ENCODE data around the gene CHST4.
"Not testable (repeated sequence)": the region's sequence is repeated elsewhere in the genome, so short reads cannot be mapped to it uniquely, and the experiment has no call there.

Gene CHST4

DNA sequence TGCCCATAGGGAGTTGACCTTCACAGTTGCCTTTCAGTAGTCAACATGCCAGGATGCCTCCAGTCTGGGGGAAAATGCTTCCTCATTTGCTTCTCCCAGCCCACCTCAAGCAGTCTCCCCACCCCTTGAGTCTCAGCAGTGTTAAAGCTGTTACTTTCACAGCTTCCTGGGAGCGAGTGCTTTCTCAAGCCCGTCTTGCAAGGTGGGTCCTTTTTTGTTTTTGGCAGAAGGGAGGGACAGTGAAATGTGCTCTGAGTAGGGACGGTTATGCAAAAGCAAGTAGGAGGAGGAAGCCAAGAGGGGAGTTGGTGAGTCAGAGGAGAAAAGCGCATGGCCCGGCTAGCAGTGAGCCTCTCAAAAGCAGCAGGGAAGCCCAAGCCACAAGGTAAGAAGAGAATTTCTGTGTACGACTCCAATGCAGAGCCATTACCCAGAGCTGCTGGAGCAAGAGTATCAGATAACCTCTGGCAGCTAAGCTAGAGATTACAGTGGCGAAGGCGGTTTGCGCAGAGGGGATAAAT is at the start of gene CHST4:
CHST4 (plus strand) TSS at position 316 of the 521 bp plus-strand sequence. CDS start 10,252 bp downstream, outside the sequence.
- no peak for DNase-seq

DNA sequence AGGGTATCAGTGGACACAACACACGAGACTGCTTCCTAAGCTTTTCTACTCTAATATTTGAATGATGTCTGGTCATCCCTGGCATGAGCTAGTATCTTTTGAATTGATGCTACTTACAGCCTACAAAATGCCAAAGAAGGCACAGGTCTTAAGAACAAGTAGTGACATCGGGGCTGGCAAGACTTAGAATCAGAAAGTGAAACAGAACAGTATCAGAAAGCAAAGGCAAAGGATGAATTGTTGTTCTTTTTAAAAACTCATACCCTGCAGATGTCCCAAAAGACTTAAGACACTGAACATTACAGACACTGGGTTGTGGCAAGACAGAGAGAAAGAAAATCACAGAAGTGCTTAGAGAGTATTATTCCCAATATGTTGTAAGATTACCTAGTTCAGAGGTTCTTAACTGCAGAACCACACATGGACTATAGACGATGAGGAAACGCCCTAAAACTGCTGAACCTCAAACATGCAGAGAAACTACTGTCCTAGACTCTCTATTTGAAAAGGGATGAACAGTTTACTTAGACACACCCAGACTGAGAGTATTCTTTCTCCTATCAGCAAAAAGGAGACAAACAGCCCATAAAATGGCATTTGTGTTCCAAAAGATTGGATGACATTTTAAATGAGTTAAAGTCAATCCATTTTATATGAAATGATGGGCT is 49.6 kb upstream of the CHST4 start:
- DNase-seq: no peak

DNA sequence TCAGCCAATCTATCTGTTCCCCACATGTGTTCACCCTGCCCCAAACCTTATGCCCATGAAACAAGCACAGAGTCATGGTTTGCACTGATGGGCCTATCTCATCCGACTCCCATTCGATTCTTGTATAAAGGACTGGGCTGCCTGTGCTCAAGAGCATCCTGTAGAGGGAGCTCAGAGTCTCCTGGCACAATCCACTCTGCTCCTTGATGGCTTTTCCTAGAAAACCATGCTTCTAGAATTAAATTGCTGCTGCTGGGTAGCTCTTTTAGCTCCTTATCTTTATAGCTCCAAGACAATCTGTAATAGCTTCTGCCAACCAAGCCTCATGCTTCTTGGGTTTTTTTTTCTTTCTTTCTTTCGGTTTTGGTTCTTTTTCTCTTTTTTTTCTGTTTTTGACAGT is 46.8 kb upstream of the CHST4 start:
- DNase-seq: no peak

DNA sequence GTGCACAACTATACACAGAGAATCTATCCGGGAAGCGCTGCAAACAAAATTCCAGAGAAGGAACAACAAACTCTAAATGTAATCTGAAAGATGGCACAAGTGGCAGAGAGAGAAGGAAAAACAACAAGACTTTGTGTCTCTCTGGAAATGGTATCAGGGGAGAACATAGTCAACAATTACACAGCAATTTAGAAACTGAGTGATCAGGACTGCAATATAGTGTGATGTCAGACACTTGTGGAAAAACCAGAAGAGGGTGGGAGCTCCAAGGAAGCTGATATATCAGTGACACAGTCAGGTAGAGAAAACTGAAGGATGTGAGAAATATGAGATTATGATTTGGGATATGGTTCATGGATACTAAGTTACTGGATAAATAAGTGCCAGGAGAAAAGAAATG is 45.3 kb upstream of the CHST4 start:
- DNase-seq: no peak

DNA sequence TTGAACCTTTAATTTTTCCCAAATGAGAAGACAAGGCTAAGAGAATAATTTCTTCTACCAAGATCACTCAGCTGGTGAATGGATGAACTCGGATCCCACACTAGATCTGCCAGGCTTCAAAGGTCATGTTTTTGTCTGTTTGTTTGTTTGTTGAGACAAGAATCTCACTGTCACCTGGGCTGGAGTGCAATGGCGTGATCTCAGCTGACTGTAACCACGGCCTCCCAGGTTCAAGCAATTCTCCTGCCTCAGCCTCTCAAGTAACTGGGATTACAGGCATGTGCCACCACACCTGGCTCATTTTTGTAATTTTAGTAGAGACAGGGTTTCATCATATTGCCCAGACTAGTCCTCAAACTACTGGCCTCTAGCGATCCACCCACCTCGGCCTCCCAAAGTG is 43.7 kb upstream of the CHST4 start:
- DNase-seq: no peak

DNA sequence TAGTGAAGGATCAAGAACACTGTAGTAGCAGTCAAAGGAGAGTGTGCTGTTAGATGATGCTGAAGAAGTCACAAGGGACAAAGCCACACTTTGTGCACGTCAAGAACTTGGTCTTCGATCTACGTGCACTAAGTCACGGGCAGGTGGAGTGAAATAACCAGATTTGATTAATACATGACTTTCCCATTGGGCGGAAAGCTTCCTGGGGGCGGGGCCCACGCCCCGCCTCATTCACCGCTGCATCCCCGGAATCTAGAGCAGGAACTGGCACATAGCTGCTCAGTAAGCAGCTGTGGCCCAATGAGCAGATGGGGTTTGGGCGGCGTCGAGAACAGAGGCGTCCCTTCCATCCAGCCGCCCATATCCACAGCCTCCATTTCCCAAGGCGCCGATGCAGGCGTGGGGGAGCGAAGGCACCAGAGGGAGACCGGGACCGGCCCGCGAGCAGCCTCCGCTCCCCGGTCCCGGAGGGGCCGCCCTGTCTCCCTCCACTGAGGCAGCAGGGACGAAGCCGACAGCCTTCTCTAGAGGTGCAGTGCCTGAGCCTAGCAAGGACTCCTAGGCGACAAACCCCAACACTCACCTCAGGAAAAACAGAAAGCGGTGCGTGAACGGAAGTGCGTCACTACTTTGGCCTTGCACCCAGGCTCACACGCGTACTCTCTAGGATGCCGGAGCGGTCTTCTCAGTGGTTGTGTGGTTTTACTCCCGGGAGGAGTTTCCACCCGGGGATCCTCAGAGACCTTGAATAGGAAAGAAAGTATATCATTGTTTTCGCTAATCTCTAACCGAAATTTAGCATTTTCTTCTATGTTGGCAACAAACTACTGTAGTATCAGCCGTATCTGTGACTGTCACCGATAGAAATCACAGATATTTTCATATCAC is 42.0 kb upstream of the CHST4 start:
- peak; percentile 76 for DNase-seq

DNA sequence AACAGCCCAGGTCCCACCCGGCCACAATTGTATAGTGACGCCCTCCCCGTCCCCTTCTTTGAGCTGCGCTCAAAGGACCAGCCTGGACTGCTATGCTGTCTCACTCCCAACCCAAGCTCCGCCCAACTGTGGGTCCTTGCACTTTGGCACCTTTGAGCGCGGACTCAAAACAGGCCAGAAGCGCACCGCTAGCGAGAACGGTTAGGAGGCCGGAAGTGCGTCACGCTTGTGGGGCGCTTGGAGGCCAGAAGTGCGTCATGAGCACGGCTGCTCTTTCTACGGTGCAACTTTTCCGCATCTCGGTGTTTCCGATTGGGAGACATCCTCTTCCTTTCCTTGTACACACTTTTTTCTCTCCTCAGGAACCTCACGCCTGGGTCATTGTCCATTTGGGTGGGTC is 37.1 kb upstream of the CHST4 start, which contains the start of gene ZNF19:
ZNF19 (minus strand) TSS at position 203 of the 400 bp plus-strand sequence. CDS start 7,210 bp downstream, outside the sequence.
- DNase-seq: no peak

DNA sequence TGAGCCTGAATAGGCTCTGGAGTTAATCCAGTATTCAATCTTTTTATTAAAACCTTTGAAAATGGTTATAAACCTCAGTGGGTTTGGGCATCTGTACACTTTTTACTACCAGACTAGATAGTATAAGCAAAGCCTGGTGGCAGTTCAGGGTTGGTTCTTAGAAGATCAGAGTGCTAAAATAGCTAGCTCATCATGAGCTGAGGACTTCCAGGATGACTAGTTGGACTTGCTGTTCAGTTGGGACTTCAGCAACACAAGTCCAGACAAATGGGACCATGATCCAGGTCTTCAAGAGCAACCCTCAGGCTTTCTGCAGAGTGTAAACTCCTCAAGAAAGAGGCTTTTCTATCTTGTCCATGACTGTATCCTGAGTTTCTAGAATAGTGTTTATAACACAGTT is 35.9 kb upstream of the CHST4 start:
- DNase-seq: no peak

DNA sequence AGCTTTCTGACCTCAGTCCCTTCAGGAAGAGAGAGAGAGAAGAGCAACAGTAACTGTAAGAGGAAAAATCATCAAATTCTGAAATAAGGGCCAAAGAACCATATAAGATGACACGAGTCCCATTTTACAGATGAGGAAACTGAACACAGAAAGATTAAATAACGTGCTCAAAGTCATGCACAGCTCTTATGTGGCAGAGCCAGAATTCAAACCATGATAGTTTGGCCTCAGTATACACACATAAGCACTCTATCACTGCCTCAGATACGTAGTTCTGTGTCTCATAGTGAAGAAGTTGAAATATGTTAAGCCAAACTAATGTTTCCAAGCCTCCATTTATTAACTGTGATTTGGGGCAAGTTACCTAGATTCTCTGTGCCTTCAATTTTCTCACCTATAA is 35.2 kb upstream of the CHST4 start:
- no peak for DNase-seq

DNA sequence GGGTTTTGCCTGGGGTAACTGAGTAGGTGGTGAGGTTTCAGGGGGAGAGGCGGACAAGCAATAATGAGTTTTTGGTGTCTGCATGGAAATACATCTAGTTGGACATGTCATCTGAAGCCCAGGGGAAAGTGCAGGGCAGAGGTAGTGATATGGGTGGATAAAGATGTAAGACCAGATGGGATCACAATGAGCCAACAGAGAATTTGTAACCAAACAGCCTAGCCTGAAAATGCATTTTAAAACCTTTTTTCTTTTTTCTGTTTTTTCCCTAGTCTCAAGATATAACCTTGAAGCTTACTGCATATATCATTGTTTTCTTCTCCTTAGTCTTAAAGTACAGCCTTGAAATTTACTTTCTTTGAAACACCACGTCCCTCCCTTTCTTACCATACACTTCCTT is 33.4 kb upstream of the CHST4 start:
- DNase-seq: no peak

DNA sequence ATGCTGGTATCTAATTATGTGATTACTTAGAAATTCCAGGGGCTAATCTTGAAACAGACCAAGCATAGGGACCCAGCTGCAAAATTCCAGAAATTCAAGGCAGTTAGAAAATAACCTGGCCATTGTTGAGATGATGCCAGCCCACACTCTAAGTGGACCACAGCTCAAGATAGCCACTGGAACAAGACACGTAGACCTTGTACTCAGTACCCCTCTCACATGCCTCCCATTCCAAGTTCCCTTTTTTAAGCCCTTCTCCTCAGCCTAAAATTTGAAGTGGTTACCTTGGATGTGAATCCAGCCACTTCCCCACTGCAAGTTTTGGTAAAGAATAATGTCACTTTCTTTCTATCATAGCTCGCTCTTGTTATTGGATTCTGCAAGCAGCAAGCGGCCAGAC is 33.0 kb upstream of the CHST4 start:
- DNase-seq: no peak

DNA sequence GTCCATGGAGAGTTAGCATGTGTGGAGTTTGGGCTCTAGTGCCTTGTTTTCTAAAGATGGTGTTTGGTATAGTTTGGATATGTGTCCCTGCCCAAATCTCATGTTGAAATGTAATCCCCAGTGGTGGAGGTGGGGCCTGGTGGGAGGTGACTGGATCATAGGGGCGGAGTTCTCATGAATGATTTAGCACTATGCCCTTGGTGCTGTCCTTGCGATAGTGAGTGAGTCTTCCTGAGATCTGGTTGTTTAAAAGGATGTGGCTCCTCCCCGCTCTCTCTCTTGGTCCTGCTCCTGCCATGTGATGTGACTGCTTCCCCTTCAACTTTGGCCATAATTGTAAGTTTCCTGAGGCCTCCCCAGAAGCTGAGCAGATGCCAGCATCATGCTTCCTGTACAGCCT is 28.2 kb upstream of the CHST4 start:
- DNase-seq: no peak

DNA sequence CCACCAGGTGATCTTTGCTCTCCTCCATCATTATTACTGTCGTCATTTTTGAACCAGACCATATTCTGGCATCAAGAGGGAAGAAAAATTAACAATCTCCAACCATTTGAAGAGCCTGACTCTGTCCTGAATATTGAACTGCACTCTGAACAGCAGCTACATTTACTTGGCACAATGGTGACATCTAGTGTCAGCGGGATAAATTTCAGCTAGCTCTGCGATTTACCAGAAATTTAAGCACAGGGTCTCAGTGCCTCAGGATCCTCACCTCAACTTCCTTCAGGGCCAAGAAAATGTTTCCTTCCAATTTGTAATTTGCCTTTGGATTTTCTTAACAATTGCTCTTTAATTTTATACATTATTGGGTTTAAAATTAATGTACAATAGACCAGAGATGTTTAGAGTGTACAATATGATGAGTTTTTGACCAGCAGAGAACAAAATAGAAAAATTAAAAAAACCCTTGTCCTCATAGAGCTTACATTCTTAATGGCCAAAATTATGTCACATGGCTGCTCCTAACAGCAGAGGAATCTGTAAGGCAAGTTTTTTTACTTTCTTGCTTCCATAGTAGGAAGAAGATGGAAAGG is 26.4 kb upstream of the CHST4 start:
- DNase-seq: no peak

DNA sequence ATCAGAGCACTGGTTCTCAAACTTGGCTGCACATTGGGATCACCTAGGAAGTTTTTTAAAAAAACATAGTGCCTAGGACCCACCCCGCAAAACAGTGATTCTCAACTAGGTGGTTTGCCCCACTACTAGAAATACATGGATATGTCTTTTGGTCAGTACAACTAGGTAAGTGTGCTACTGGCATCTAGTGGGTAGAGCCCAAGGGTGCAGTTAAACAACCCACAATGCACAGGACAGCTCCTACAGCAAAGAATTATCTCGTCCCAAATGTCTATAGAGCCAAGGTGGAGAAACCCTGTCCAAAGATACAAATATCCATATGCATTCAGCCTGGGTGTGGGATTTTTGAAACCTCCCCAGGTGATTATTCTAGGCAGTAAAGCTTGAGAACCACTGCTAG is 25.3 kb upstream of the CHST4 start:
- DNase-seq: no peak

DNA sequence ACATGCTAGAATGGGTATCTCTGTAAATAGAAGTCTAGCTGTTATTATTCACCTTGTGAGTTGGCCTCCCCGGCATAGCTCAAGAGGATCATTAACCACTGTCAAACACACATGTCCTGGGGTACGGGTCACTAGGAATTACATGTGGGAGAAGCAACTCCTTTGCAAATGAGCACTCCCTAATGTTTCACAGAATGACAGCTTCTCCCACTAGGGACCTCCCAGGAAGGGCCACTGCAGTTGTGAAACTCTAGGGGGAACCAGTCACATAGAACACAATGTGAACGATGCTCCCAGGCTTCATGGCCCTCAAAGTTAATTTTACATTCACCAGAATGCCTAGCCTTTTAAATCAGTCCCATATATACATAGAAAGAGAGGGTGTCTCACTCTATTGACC is 24.7 kb upstream of the CHST4 start:
- DNase-seq: no peak

DNA sequence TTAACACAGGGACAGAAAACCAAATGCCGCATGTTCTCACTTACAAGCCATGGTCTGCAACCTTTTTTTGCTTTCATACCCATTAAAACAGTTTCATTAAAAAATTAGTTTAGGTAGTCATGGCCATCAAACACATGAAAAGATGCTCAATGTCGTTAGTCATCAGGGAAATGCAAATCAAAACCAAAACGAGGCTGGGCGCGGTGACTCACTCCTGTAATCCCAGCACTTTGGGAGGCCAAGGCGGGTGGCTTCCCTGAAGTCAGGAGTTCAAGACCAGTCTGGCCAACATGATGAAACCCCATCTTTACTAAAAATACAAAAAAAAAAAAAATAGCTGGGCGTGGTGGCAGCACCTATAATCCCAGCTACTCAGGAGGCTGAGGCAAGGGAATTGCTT is 22.2 kb upstream of the CHST4 start:
- not testable (repeated sequence) for DNase-seq

DNA sequence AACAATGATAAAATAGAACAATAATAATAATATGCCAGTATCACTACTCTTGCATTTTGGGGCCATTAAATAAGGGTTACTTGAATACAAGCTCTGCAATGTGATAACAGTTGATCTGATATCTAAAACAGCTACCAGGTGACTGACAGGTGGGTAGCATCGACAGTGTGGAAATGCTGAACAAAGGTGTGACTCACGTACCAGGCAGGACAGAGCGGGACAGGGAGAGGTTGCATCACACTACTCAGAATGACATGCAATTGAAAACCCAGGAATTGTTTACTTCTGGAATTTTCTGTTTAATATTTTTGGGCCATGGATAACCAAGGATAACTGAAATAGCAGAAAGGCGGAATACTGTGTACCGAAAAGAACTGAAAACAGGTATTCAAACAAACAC is 21.3 kb upstream of the CHST4 start:
- no peak for DNase-seq

DNA sequence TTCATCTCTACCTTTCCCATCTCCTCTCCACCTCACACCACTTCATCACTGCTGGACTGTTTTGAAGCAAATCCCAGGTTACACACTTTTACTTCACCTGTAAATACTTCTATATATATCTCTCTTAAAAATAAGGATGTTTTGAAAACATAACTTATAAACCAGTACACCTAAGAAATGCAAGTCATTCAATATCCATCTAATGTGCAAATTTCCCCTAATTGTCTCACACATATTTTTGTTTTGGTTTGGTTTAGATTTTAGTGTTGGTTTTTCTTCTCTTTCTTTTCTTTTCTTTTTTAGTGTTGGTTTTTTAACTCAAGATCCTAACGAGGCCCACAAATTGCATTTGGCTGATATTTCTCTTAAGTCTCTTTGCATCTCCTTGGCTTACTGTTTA is 19.2 kb upstream of the CHST4 start:
- no peak for DNase-seq

DNA sequence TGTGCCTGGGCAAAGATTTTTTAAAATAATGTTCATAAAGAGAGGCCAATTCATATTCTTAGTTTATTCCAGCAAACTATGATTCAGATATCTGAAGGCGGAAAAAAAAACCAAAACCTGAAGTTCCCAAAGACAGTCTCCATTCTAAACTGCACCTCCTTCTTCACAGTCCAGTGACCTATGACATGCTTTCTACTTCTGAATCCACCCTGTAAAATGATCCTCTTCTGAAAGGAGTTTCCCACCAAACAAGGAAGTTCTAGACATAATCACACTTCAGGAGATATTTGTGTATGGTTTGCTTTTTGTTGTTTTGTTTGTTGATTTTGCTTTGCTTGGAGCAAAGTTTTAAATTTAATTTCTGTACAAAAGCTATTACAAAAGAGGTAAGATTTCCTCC is 12.9 kb upstream of the CHST4 start:
- DNase-seq: no peak

DNA sequence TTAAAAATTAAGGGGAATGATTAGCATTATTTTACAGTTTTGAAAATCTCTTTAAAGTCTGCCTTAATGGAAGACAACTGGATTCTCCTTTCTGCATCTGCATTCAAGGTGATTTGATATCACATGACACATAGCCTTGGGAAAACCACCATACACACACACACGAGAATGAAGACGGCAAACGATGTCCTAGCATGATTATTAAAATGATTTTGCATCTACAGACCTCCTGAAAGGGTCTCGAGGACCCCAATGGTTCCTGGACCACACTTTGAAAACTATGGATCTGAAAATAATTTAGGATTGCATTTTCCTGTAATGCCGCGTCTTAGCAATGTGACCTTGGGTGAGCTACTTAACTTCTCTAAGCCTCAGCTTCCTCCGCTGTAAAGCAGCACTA is 11.8 kb upstream of the CHST4 start:
- no peak for DNase-seq

DNA sequence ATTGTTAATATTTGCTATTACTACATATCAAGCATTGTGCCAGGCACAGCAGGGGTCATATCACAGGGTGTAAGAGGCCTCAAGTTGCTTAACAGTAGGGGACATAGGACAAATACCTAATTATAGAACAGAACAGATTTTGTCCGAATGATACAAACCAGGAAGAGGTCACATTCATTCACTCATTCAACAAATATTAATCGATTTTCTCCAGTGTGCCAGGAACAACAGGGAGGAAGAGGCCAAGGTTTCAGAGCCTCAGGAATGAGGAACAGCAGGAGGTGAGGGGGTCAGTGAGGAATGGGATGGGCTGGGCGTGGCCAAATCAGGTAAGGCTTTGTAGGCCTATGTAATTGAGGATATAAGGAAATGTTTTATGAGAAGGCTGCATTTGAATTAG is 11.2 kb upstream of the CHST4 start:
- DNase-seq: no peak

DNA sequence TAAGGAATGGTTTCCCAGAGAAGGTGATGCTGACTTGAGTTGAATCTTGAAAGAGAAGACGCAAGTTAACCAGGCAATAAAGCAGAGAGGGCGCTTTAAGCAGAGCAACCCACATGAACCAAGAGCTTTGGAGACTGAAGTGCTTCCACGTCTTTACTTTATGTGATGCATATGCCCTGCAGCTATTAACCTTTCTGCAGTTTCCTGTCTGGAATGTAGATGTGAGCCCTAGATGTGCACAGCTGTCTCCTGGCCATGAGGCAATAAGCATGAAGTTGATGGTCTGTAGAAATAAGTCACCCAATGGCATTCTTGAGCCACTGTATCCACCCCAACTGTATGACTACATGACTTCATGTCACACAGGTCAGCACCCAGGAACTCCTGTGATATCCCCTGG is 5.7 kb upstream of the CHST4 start:
- no peak for DNase-seq
